ENCODE data around the gene C19orf44.
"Not testable (repeated sequence)": the region's sequence is repeated elsewhere in the genome, so short reads cannot be mapped to it uniquely, and the experiment has no call there.

The C19orf44 gene

GRCh38 chr19:16537111-16537510 is 40.9 kb downstream of the C19orf44 start:
- DNase-seq (ENCODE audit: low read depth): no peak

GRCh38 chr19:16540948-16541347 is 44.8 kb downstream of the C19orf44 start:
- DNase-seq (ENCODE audit: low read depth): no peak

GRCh38 chr19:16541526-16542044 is 45.4 kb downstream of the C19orf44 start:
- peak; percentile 4 for DNase-seq (ENCODE audit: low read depth)

GRCh38 chr19:16542045-16542909 is 46.1 kb downstream of the C19orf44 start, which contains the start of gene CHERP:
Gene CHERP, minus strand, starts transcription at chr19:16542437. Its CDS starts 59 bp downstream, at chr19:16542378.
- peak; percentile 74 for DNase-seq (ENCODE audit: low read depth)

GRCh38 chr19:16542910-16543472 is 46.8 kb downstream of the C19orf44 start:
- no peak for DNase-seq (ENCODE audit: low read depth)

GRCh38 chr19:16543734-16544133 is 47.5 kb downstream of the C19orf44 start:
- not testable (repeated sequence) for DNase-seq (ENCODE audit: low read depth)

- DNase-seq (ENCODE audit: low read depth): no peak
Observed at GRCh38 chr19:16544473-16545231, 48.5 kb downstream of the C19orf44 start.

GRCh38 chr19:16548956-16549355 is 52.8 kb downstream of the C19orf44 start:
- DNase-seq (ENCODE audit: low read depth): no peak

- not testable (repeated sequence) for DNase-seq (ENCODE audit: low read depth)
Observed at GRCh38 chr19:16551902-16552301, 55.7 kb downstream of the C19orf44 start.

GRCh38 chr19:16554776-16555175 is 58.6 kb downstream of the C19orf44 start:
- no peak for DNase-seq (ENCODE audit: low read depth)

GRCh38 chr19:16559780-16560276 is 63.6 kb downstream of the C19orf44 start:
- DNase-seq (ENCODE audit: low read depth): no peak

GRCh38 chr19:16561382-16561781 is 65.2 kb downstream of the C19orf44 start:
- DNase-seq (ENCODE audit: low read depth): no peak

GRCh38 chr19:16562608-16563025 is 66.4 kb downstream of the C19orf44 start:
- no peak for DNase-seq (ENCODE audit: low read depth)

- no peak for DNase-seq (ENCODE audit: low read depth)
Observed at GRCh38 chr19:16564842-16565241, 68.6 kb downstream of the C19orf44 start.

GRCh38 chr19:16566161-16566560 is 70.0 kb downstream of the C19orf44 start:
- DNase-seq (ENCODE audit: low read depth): no peak

GRCh38 chr19:16566702-16567101 is 70.5 kb downstream of the C19orf44 start:
- no peak for DNase-seq (ENCODE audit: low read depth)

GRCh38 chr19:16569609-16570320 is 73.6 kb downstream of the C19orf44 start:
- DNase-seq (ENCODE audit: low read depth): no peak
